Heart right ventricle (tissue), 16 donors: ENCODE results near the gene CRYBG1. TPM values are rescaled to one million over a fixed set of nuclear protein-coding genes. Genes with fewer than 3 reads are reported as not detected.

Source experiments
- ATAC-seq, 8 donors: fragments of 200-7000 bp; cut with Tn5 transposase; one replicate each; pipeline ENCODE4 v1.9.1; 2020; ENCODE audit warnings: mild to moderate bottlenecking in 8 of 8, moderate library complexity in 8 of 8, moderate number of reproducible peaks in 1 of 8
- DNase-seq, 2 donors: peaks; one replicate each; pipeline ENCODE4 v3.0.0-alpha.2; 2020
- H3K27ac ChIP-seq, 10 donors: fragments of 200-600 bp; sonication (generic) in 2 of 10; one replicate each; pipeline versions ENCODE4 v1.5.0 to v1.8.0; 2020 to 2022; ENCODE audit warnings: mild to moderate bottlenecking in 3 of 10
- H3K27me3 ChIP-seq, 7 donors: fragments of 200-600 bp; one replicate each; pipeline ENCODE4 v1.8.0; 2021 to 2022; ENCODE audit warnings: mild to moderate bottlenecking in 2 of 7
- H3K36me3 ChIP-seq, 9 donors: fragments of 200-600 bp; sonication (generic) in 1 of 9; one replicate each; pipeline versions ENCODE4 v1.5.0 to v1.8.0; 2020 to 2022; ENCODE audit warnings: mild to moderate bottlenecking in 2 of 9
- H3K4me1 ChIP-seq, 9 donors: fragments of 200-600 bp; sonication (generic) in 1 of 9; one replicate each; pipeline versions ENCODE4 v1.5.0 to v1.8.0; 2020 to 2022; ENCODE audit warnings: mild to moderate bottlenecking in 4 of 9
- H3K4me3 ChIP-seq, 10 donors: fragments of 200-600 bp; sonication (generic) in 2 of 10; one replicate each; pipeline versions ENCODE4 v1.5.0 to v1.8.0; 2020 to 2022; ENCODE audit warnings: mild to moderate bottlenecking in 7 of 10, moderate library complexity in 2 of 10
- H3K9me3 ChIP-seq, 11 donors: fragments of 200-600 bp in 10 of 11; sonication (generic) in 2 of 11; one replicate each; pipeline versions ENCODE4 v1.5.0 to v1.8.0; 2013 to 2022; ENCODE audit warnings: mild to moderate bottlenecking in 2 of 11, control low read depth in 1 of 11, moderate library complexity in 1 of 11
- CTCF ChIP-seq, 9 donors: fragments of 200-600 bp; sonication (generic) in 2 of 9; IDR thresholded peaks; one replicate each; pipeline versions ENCODE4 v1.5.0 to v1.8.0; 2021 to 2022; ENCODE audit warnings: antibody characterized with exemption in 9 of 9, mild to moderate bottlenecking in 5 of 9, moderate library complexity in 1 of 9
- WGBS, 2 donors: extraction: QIAGEN DNeasy Blood & Tissue Kit; methylation state at CpG; one replicate each; pipeline ENCODE4 v1.1.7; 2013; ENCODE audit warnings: inconsistent platforms in 1 of 2; 5-methylcytosine and 5-hydroxymethylcytosine counted together
- intact Hi-C, 10 donors: fragments of 100-400 bp; cut with DNase I; formaldehyde crosslinking; loops; one replicate each; pipeline versions ENCODE4 v1.11.1 to v1.14.2; 2022
- polyA plus RNA-seq, 2 donors: library from polyadenylated mRNA; stranded (reverse); fragments of 200-250 nt; gene quantifications; one replicate each; pipeline ENCODE4 v1.2.3, GENCODE V29; 2013
- total RNA-seq, 10 donors: library from RNA; stranded (reverse); fragmentation: NEBNext Ultra II Directional in 3 of 10; extraction: Animal tissue kit (Norgen Biotek cat#: 25700) in 3 of 10; gene quantifications; one replicate each; pipeline versions ENCODE4 v1.2.1 to v1.2.4, GENCODE V29; 2021 to 2023
- donor health status: Arrhythmogenic right ventricular cardiomyopathy.
- donor health status: ischemic (EF 13 %, LVEDD 7.1; RV severe dilation, severe dysfunction).
- donor health status: healthy with polysubstance abuse.
- donor health status: DM: no; HTN: yes; CAD: no.
- donor health status: DM: no; HTN: no; CAD: no.
- donor health status: ischemic (EF 25% LVEDD 6.9; RV normal size, moderate dysfunction).
- donor health status: ischemic (EF 25% LVEDD 5.7; RV mildly dilated, moderate dysfunction).
- donor health status: healthy.
- donor health status: DM: yes; HTN: yes; CAD: no.
- donor health status: Ischemic cardiomyopathy.
- donor health status: ischemic (EF 35%, LVEDD 5.7; RV mildly dilated, moderate dysfunction).
- donor health status: nonischemic (EF 11% LVEDD 7.7; RV severe dilation, severe dysfunction).
- donor health status: DM: yes; HTN: yes; CAD: no.
- donor health status: PGD.
- donor health status: ischemic (EF 29% LVEDD 5.4; RV normal size, mild dysfunction).
- donor health status: nonischemic (EF 23%, LVEDD 6.1; RV moderate dilation, normal function).

CRYBG1 gene
- total and polyA plus RNA-seq, 12 donors, result 0.64 to 9.4 (median 1.5) TPM

- 78 to 79% methylated on average over 2 of the region's 2 CpGs for WGBS, 2 donors
- H3K27ac ChIP-seq, result no peak overlapping the region
- no peaks in the 10 kb centered on the region for H3K9me3 ChIP-seq
- no peak for TF ChIP-seq CTCF (IDR thresholded peaks at IDR 0.05)
- H3K36me3 ChIP-seq, result peaks cover 0 to 3% (median 0%) of the 10 kb centered on the region in 9 donors
- H3K27me3 ChIP-seq, result peaks cover 0 to 3% (median under 1%) of the 10 kb centered on the region in 7 donors
- DNase-seq (no peak), ATAC-seq (no peak)
- intact Hi-C loops, result loop anchor here in 1 of 10 donors (10.0 kb wide), 1 partner anchor 73 kb away; no protein-coding TSS in a partner anchor
- peaks cover 0 to 93% (median 9%) of the 10 kb centered on the region in 9 donors for H3K4me1 ChIP-seq
- H3K4me3 ChIP-seq, result no peak overlapping the region
These were observed 157.2 kb downstream of the CRYBG1 start for GRCh38 chr6:106517706-106518105.

- H3K36me3 ChIP-seq, result peaks cover 0 to 3% (median 0%) of the 10 kb centered on the region in 9 donors
- H3K4me3 ChIP-seq, result no peak overlapping the region
- no peaks in the 10 kb centered on the region for H3K27me3 ChIP-seq
- peaks cover 0 to 93% (median 9%) of the 10 kb centered on the region in 9 donors for H3K4me1 ChIP-seq
- DNase-seq (no peak), ATAC-seq (no peak)
- no peaks in the 10 kb centered on the region for H3K9me3 ChIP-seq
- intact Hi-C loops, result loop anchor here in 1 of 10 donors (10.0 kb wide), 1 partner anchor 74 kb away; no protein-coding TSS in a partner anchor
- WGBS, 2 donors, result 84 to 90% methylated on average over 3 of the region's 3 CpGs
- H3K27ac ChIP-seq, result peak overlapping the region in 1 of 10 donors; percentile 86
- TF ChIP-seq CTCF (IDR thresholded peaks at IDR 0.05), result no peak
These were observed 158.2 kb downstream of the CRYBG1 start for GRCh38 chr6:106518748-106519147.

- Histone ChIP-seq H3K36me3 (peaks cover 0 to 3% (median 0%) of the 10 kb centered on the region in 9 donors), H3K4me3 (peak overlapping the region in 1 of 10 donors; percentile 46), H3K27ac (peak overlapping the region in 3 of 10 donors; percentile 7 to 86 (median 41)), H3K9me3 (no peaks in the 10 kb centered on the region), H3K4me1 (peaks cover 0 to 93% (median 3%) of the 10 kb centered on the region in 9 donors), H3K27me3 (no peaks in the 10 kb centered on the region)
- peak in 1 of 2 donors; percentile 23 for DNase-seq
- peak in 7 of 8 donors; percentile 37 to 76 (median 64) for ATAC-seq
- intact Hi-C loops, result loop anchor here in 1 of 10 donors (10.0 kb wide), 1 partner anchor 75 kb away; no protein-coding TSS in a partner anchor
- 74 to 84% methylated on average over 14 of the region's 14 CpGs for WGBS, 2 donors
- no peak for TF ChIP-seq CTCF (IDR thresholded peaks at IDR 0.05)
These were observed 159.2 kb downstream of the CRYBG1 start for GRCh38 chr6:106519460-106520394.

GRCh38 chr6:106520711-106521401 lies 160.3 kb downstream of the CRYBG1 start:
- peaks cover 0 to 93% (median 0%) of the 10 kb centered on the region in 9 donors for H3K4me1 ChIP-seq
- no peak for DNase-seq
- peak overlapping the region in 1 of 10 donors; percentile 86 for H3K27ac ChIP-seq

More at GRCh38 chr6:106520711-106521401, 160.3 kb downstream of the CRYBG1 start:
- no peaks in the 10 kb centered on the region for H3K9me3 ChIP-seq
- no peak for TF ChIP-seq CTCF (IDR thresholded peaks at IDR 0.05)
- WGBS, 2 donors, result 77 to 78% methylated on average over 15 of the region's 15 CpGs
- H3K27me3 ChIP-seq, result no peaks in the 10 kb centered on the region
- intact Hi-C loops, result no loop called here
- ATAC-seq, result peak in 5 of 8 donors; percentile 61 to 73 (median 63)
- peak overlapping the region in 1 of 10 donors; percentile 46 for H3K4me3 ChIP-seq
- peaks cover 0 to 3% (median 0%) of the 10 kb centered on the region in 9 donors for H3K36me3 ChIP-seq
